Rectal smooth muscle tissue (tissue), 1 donor: Measurements from ENCODE around the gene EPHB3.

Experiments
- H3K27ac ChIP-seq: one replicate; pipeline ENCODE4 v1.7.0; 2013; ENCODE audit warnings: low read depth, low read length, inconsistent platforms
- H3K27me3 ChIP-seq: one replicate; pipeline ENCODE4 v1.7.0; 2013; ENCODE audit warnings: low read length; ENCODE audit not compliant: control insufficient read depth, insufficient read depth
- H3K36me3 ChIP-seq: one replicate; pipeline ENCODE4 v1.7.0; 2013; ENCODE audit warnings: low read length; ENCODE audit not compliant: control insufficient read depth, insufficient read depth
- H3K4me1 ChIP-seq: one replicate; pipeline ENCODE4 v1.7.0; 2013; ENCODE audit warnings: low read length; ENCODE audit not compliant: control insufficient read depth, insufficient read depth
- H3K4me3 ChIP-seq: one replicate; pipeline ENCODE4 v1.7.0; 2013; ENCODE audit warnings: low read length
- H3K9ac ChIP-seq: one replicate; pipeline ENCODE4 v1.7.0; 2013; ENCODE audit warnings: low read length

Gene EPHB3

DNA sequence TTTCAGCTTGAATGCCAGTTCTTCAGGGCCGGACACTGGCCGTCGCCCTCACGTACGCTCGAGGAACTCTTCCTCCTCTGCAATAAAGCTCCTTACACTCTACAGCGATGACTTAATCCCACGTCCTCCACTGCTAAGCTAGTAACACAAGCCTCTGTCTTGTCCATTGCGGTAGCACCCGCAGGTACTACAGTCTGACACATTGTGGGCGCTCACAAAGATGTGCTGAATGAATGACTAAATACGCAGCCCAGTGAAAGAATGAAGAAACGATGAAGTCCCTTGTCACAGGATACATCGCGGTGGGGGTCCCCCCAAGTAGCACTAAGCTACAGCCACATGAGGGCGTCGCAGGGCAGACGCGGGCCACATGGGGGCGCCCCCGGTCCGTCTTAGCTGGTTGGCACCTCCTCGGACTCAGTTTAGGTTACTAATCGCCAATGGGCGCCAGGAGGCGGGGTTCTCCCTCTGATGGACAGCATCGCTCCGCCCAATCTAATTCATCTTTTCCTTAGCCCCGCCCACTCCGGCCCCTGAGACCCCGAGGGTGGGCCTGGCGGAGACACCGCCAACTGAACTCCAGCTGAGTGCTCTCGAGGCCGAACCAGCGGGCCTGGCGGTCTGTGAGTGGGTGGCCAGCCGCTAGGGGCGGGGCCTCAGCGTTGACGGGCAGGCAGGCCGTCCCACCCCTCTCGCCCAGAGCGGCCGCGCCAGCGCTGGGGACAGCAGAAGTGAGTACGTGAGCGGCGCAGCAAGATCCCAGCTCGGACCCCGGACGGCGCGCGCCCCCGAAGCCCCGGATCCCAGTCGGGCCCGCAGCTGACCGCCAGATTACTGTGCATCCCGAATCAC, at the start of gene EPHB3:
Gene EPHB3 (plus strand): TSS at position 725 of the 852 bp plus-strand sequence. CDS start 451 bp downstream, outside the sequence.
- peaks cover 3% of the 10 kb centered on the region for H3K27me3 ChIP-seq
- H3K4me3 ChIP-seq, result peak within 1 kb of the TSS; percentile 49
- peak within 1 kb of the TSS; percentile 2 for H3K27ac ChIP-seq
- H3K9ac ChIP-seq, result no peak within 1 kb of the TSS
- H3K36me3 ChIP-seq, result no peaks in the 10 kb centered on the region
- peaks cover 28% of the 10 kb centered on the region for H3K4me1 ChIP-seq

GRCh38 chr3:184512621-184513020, 49.0 kb upstream of the EPHB3 start:
- H3K9ac ChIP-seq, result no peak overlapping the region
- no peak overlapping the region for H3K4me3 ChIP-seq
- peaks cover 2% of the 10 kb centered on the region for H3K4me1 ChIP-seq
- H3K27ac ChIP-seq, result no peak overlapping the region
- peaks cover 9% of the 10 kb centered on the region for H3K27me3 ChIP-seq
- H3K36me3 ChIP-seq, result no peaks in the 10 kb centered on the region

GRCh38 chr3:184513276-184514170, 48.1 kb upstream of the EPHB3 start:
- Histone ChIP-seq H3K27me3 (peaks cover 9% of the 10 kb centered on the region), H3K27ac (no peak overlapping the region), H3K36me3 (no peaks in the 10 kb centered on the region)

DNA sequence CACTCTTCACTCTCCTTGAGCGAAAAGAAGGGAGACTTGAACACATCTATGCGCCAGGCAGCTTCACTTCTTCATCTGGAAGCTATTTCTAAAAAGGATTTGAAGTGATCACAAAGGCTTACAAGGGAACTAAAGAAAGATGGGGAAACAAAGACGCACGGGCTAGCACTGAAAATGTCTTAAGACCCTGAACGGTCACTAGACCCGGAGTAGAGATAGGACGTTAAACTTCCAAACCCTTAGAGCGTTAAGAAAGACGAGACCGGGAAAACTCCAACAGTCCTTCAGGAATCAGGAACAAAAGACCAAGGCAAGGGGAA, 47.5 kb upstream of the EPHB3 start:
- no peak overlapping the region for H3K9ac ChIP-seq
- no peaks in the 10 kb centered on the region for H3K36me3 ChIP-seq
- peaks cover 2% of the 10 kb centered on the region for H3K4me1 ChIP-seq
- H3K27ac ChIP-seq, result no peak overlapping the region
- H3K27me3 ChIP-seq, result peaks cover 9% of the 10 kb centered on the region
- no peak overlapping the region for H3K4me3 ChIP-seq

More at GRCh38 chr3:184513276-184514170, 48.1 kb upstream of the EPHB3 start:
- Histone ChIP-seq H3K4me3 (peak overlapping the region; percentile 61), H3K9ac (no peak overlapping the region), H3K4me1 (peaks cover 2% of the 10 kb centered on the region)

DNA sequence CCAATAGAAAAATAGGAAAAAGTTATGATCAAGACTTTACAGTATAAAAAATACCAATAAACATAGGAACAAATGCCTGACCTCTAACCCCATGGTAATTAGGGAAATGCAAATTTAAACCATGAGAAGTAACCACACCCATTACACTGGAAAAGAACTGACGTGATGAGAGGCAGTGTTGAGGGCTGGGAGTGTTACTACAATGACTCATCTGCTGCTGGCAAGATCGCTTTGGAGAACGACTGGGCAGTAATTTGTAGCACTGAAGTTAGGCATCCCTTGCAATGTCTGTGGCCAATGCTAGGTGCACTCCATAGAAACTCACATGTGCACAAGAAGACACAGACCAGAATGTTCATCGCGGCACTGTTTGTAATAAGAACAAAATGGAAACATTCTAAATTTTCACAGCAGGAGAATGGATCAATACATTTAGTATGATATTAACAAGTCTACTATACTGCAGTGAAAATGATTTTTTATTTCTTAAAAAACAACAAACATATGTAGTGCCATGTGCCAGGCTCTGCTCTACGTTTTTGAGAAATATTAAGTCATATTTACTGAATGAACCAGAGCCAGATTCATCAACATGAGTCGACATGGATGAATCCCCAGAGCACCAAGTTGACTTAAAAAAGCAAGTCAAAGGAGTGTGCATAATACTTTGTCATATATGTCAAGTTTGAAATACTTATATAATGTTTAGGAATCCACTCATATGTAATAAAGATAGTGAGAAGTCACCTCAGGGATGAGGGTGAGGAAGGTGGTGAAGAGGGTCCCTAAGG, 37.6 kb upstream of the EPHB3 start:
- Histone ChIP-seq H3K36me3 (no peaks in the 10 kb centered on the region), H3K9ac (no peak overlapping the region), H3K27me3 (peaks cover 13% of the 10 kb centered on the region), H3K4me3 (no peak overlapping the region), H3K4me1 (no peaks in the 10 kb centered on the region), H3K27ac (no peak overlapping the region)

GRCh38 chr3:184524981-184525336, 36.6 kb upstream of the EPHB3 start:
- Histone ChIP-seq H3K4me3 (peak overlapping the region; percentile 29), H3K9ac (no peak overlapping the region), H3K4me1 (no peaks in the 10 kb centered on the region), H3K36me3 (no peaks in the 10 kb centered on the region), H3K27me3 (peaks cover 13% of the 10 kb centered on the region), H3K27ac (no peak overlapping the region)

DNA sequence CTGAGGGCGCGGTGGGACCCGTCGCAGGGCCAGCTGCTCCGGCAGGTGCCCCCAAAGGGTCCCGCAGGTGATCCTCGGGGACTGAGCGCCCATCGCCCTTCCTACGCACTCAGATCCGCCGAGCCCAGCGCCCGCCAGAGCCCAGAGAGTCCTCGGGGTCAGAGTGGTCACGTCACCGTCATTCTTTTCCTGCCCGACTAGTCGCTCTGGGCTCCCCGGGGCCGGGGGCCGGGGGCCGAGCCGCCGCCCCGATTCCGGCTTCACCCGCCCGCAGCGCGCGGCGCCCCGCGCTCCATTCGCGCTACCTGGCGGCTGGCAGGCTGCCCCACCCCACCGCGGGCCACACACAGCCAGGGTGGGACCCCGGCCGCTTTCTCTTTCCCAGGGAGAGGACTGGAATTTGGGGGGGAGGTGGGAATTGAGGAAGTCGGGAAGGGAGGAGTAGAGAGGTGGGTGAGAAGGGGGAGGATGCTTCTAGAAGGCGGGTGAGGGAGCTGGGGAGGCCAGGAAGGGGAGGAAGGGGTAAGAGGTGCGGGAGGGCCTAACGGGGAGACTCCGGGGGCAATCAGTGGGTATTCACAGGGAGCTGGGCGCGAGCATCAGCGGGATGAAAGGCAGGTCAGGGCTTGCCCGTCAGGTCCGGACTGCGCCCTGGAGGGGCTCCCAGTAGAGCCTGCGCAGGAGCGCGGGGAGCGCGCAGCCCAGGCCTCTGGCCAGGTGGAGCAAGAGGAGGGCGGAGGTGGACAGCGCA, 36.1 kb upstream of the EPHB3 start:
- no peak overlapping the region for H3K9ac ChIP-seq
- no peaks in the 10 kb centered on the region for H3K36me3 ChIP-seq
- peak overlapping the region; percentile 29 for H3K4me3 ChIP-seq
- H3K27ac ChIP-seq, result no peak overlapping the region
- peaks cover 13% of the 10 kb centered on the region for H3K27me3 ChIP-seq
- H3K4me1 ChIP-seq, result no peaks in the 10 kb centered on the region

GRCh38 chr3:184526088-184526433, 35.5 kb upstream of the EPHB3 start:
- no peak overlapping the region for H3K27ac ChIP-seq
- H3K4me1 ChIP-seq, result no peaks in the 10 kb centered on the region
- H3K27me3 ChIP-seq, result peaks cover 13% of the 10 kb centered on the region
- H3K36me3 ChIP-seq, result no peaks in the 10 kb centered on the region
- no peak overlapping the region for H3K9ac ChIP-seq
- peak overlapping the region; percentile 29 for H3K4me3 ChIP-seq

GRCh38 chr3:184531626-184532280, 29.8 kb upstream of the EPHB3 start:
- H3K27me3 ChIP-seq, result no peaks in the 10 kb centered on the region
- H3K4me1 ChIP-seq, result no peaks in the 10 kb centered on the region
- no peak overlapping the region for H3K4me3 ChIP-seq
- no peak overlapping the region for H3K9ac ChIP-seq
- H3K36me3 ChIP-seq, result no peaks in the 10 kb centered on the region
- H3K27ac ChIP-seq, result no peak overlapping the region

DNA sequence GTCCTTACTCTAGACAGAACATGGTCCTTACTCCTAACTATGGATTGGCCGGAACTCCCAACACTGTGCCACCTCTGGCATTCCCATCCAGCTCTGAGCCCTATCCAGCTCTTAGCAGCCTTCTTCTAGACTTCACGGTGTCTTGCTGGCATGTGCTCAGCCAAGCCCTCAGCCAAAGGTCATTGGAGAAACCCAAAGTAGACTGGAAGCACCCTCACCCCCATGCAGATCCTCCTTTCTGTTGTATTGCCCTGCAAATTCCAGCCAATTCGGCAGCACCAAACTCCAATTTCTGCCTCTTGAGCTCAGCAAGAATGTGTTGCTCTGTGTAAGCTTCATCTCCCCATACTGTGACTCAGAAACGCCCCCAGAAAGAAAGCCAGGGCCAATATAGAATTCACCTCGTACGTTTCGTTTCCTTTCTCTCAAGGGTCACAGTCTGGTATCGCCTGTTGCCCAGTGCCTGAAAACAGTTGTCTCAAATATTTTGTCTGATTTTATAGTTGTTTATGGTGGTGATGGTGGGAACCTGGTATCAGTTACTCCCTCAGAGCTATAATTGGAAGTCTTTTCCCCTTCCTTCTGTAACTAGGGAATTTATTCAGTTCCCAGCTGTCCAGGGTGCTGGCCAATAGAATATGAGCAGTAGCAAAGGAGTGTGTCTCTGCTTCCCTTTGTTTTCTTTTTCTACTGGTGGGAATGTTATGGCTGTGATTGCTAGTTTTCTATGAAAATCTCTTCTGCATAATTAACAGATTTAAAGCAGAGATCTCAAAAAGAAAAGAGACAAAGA, 28.4 kb upstream of the EPHB3 start:
- Histone ChIP-seq H3K4me1 (no peaks in the 10 kb centered on the region), H3K4me3 (no peak overlapping the region), H3K27me3 (no peaks in the 10 kb centered on the region), H3K36me3 (no peaks in the 10 kb centered on the region), H3K27ac (no peak overlapping the region), H3K9ac (no peak overlapping the region)
